Astrocyte (in vitro differentiated cells and primary cell): ENCODE results near the gene ERFE. TPM values are rescaled to one million over a fixed set of nuclear protein-coding genes. Genes with fewer than 3 reads are reported as not detected.

Source experiments
- DNase-seq: peaks from one replicate; pipeline ENCODE4 v3.0.0-alpha.2; 2010; ENCODE audit warnings: low read depth
- FAIRE-seq: peaks from 2 replicates; lab custom pipeline; 2011; peaks lifted over from hg19 to GRCh38; lab: Jason Lieb, UNC
- H2AFZ ChIP-seq: 2 replicates; pipeline ENCODE4 v1.6.0; 2012; ENCODE audit warnings: low read depth, low read length, inconsistent platforms
- H3K27ac ChIP-seq: 2 replicates; pipeline ENCODE4 v1.5.1; 2011; ENCODE audit warnings: low read depth, low read length, inconsistent platforms
- H3K27me3 ChIP-seq: 2 replicates; pipeline ENCODE4 v1.6.0; 2011; ENCODE audit warnings: low read length, inconsistent platforms; ENCODE audit not compliant: insufficient read depth
- H3K36me3 ChIP-seq: 2 replicates; pipeline ENCODE4 v1.5.1; 2011; ENCODE audit warnings: low read length, inconsistent platforms; ENCODE audit not compliant: insufficient read depth
- H3K4me1 ChIP-seq: 2 replicates; pipeline ENCODE4 v1.5.1; 2011; ENCODE audit warnings: low read length, inconsistent platforms; ENCODE audit not compliant: insufficient read depth
- H3K4me2 ChIP-seq: 2 replicates; pipeline ENCODE4 v1.6.0; 2012; ENCODE audit warnings: low read length, inconsistent platforms
- H3K4me3 ChIP-seq: 2 replicates; pipeline ENCODE4 v1.5.1; 2011; ENCODE audit warnings: low read depth, mild to moderate bottlenecking, low read length, inconsistent platforms; ENCODE audit not compliant: insufficient read depth
- H3K79me2 ChIP-seq: 2 replicates; pipeline ENCODE4 v1.6.0; 2012; ENCODE audit warnings: mild to moderate bottlenecking, low read length, inconsistent platforms; ENCODE audit not compliant: insufficient read depth
- H3K9ac ChIP-seq: 2 replicates; pipeline ENCODE4 v1.6.0; 2012; ENCODE audit warnings: mild to moderate bottlenecking, low read length, inconsistent platforms
- H3K9me3 ChIP-seq: 2 replicates; pipeline ENCODE4 v1.5.1; 2012; ENCODE audit warnings: low read depth, mild to moderate bottlenecking, low read length, inconsistent platforms; ENCODE audit not compliant: insufficient read depth
- H4K20me1 ChIP-seq: 2 replicates; pipeline ENCODE4 v1.6.0; 2012; ENCODE audit warnings: low read length, inconsistent platforms; ENCODE audit not compliant: insufficient read depth
- H3K27ac Mint-ChIP-seq: one replicate; pipeline ENCODE4 v1.8.0; 2021; ENCODE audit warnings: mild to moderate bottlenecking, mixed read lengths; ENCODE audit not compliant: unreplicated experiment
- H3K27me3 Mint-ChIP-seq: one replicate; pipeline ENCODE4 v1.8.0; 2021; ENCODE audit warnings: low read depth, mixed read lengths; ENCODE audit not compliant: unreplicated experiment
- H3K36me3 Mint-ChIP-seq: one replicate; pipeline ENCODE4 v1.8.0; 2021; ENCODE audit warnings: low read depth, mixed read lengths; ENCODE audit not compliant: unreplicated experiment
- H3K4me1 Mint-ChIP-seq: one replicate; pipeline ENCODE4 v1.8.0; 2021; ENCODE audit warnings: low read depth, mixed read lengths; ENCODE audit not compliant: unreplicated experiment
- H3K4me3 Mint-ChIP-seq: one replicate; pipeline ENCODE4 v1.8.0; 2021; ENCODE audit warnings: mild to moderate bottlenecking, moderate library complexity, mixed read lengths; ENCODE audit not compliant: unreplicated experiment
- H3K9me3 Mint-ChIP-seq: one replicate; pipeline ENCODE4 v1.8.0; 2021; ENCODE audit warnings: mild to moderate bottlenecking, mixed read lengths; ENCODE audit not compliant: unreplicated experiment
- CTCF ChIP-seq: IDR thresholded peaks from 2 replicates; pipeline ENCODE4 v1.5.1; 2011; ENCODE audit warnings: low read depth, mild to moderate bottlenecking, inconsistent platforms, low read length, moderate library complexity; ENCODE audit not compliant: insufficient read depth
- EZH2 ChIP-seq: IDR thresholded peaks from 2 replicates; pipeline ENCODE4 v1.6.1; 2012; ENCODE audit warnings: mild to moderate bottlenecking, low read length, inconsistent platforms; ENCODE audit not compliant: insufficient read depth
- total RNA-seq: library from RNA; stranded (reverse); gene quantifications from 2 replicates; pipeline ENCODE4 v1.2.1, GENCODE V29; 2021

Gene ERFE
- total RNA-seq, 1 donor from 2014 or later = 1.4 TPM

GRCh38 chr2:238152771-238153688, 5.7 kb upstream of the ERFE start:
- no peak overlapping the region for H3K4me2 ChIP-seq
- H3K4me1 Mint-ChIP-seq = peaks cover 1% of the 10 kb centered on the region
- H3K27me3 ChIP-seq = no peaks in the 10 kb centered on the region
- TF ChIP-seq EZH2 = no peak
- TF ChIP-seq CTCF = no peak
- H3K9me3 Mint-ChIP-seq = peaks cover 3% of the 10 kb centered on the region
- H3K27me3 Mint-ChIP-seq = peaks cover 1% of the 10 kb centered on the region
- no peaks in the 10 kb centered on the region for H3K79me2 ChIP-seq
- H3K27ac Mint-ChIP-seq = no peak overlapping the region
- H3K4me1 ChIP-seq = peaks cover 4% of the 10 kb centered on the region
- no peaks in the 10 kb centered on the region for H3K36me3 ChIP-seq
- H3K9ac ChIP-seq = no peak overlapping the region
- H2AFZ ChIP-seq = no peak overlapping the region
- FAIRE-seq = no peak
- DNase-seq = no peak
- no peak overlapping the region for H3K4me3 Mint-ChIP-seq
- no peaks in the 10 kb centered on the region for H4K20me1 ChIP-seq
- no peaks in the 10 kb centered on the region for H3K9me3 ChIP-seq
- H3K4me3 ChIP-seq = no peak overlapping the region
- H3K36me3 Mint-ChIP-seq = peaks cover 2% of the 10 kb centered on the region
- H3K27ac ChIP-seq = no peak overlapping the region

GRCh38 chr2:238154570-238154969, 4.2 kb upstream of the ERFE start:
- no peak overlapping the region for H3K4me3 Mint-ChIP-seq
- peaks cover 9% of the 10 kb centered on the region for H3K4me1 ChIP-seq
- TF ChIP-seq EZH2 (no peak), CTCF (no peak)
- DNase-seq (no peak), FAIRE-seq (no peak)
- peaks cover 2% of the 10 kb centered on the region for H3K36me3 Mint-ChIP-seq
- H3K4me2 ChIP-seq = no peak overlapping the region
- no peaks in the 10 kb centered on the region for H3K36me3 ChIP-seq
- no peaks in the 10 kb centered on the region for H3K9me3 ChIP-seq
- peaks cover 1% of the 10 kb centered on the region for H3K4me1 Mint-ChIP-seq
- no peaks in the 10 kb centered on the region for H3K79me2 ChIP-seq
- no peak overlapping the region for H3K9ac ChIP-seq
- H3K9me3 Mint-ChIP-seq = peaks cover 3% of the 10 kb centered on the region
- no peaks in the 10 kb centered on the region for H4K20me1 ChIP-seq
- no peak overlapping the region for H2AFZ ChIP-seq
- no peak overlapping the region for H3K27ac Mint-ChIP-seq
- H3K27me3 Mint-ChIP-seq = peaks cover 6% of the 10 kb centered on the region
- H3K27ac ChIP-seq = no peak overlapping the region
- H3K4me3 ChIP-seq = no peak overlapping the region
- H3K27me3 ChIP-seq = no peaks in the 10 kb centered on the region
